ENCODE data around the gene CCDC69.
"Not testable (repeated sequence)": the region's sequence is repeated elsewhere in the genome, so short reads cannot be mapped to it uniquely, and the experiment has no call there.

The CCDC69 gene, protein sequence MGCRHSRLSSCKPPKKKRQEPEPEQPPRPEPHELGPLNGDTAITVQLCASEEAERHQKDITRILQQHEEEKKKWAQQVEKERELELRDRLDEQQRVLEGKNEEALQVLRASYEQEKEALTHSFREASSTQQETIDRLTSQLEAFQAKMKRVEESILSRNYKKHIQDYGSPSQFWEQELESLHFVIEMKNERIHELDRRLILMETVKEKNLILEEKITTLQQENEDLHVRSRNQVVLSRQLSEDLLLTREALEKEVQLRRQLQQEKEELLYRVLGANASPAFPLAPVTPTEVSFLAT

GRCh38 chr5:151223447-151224264 is at the start of gene CCDC69:
Gene CCDC69, minus strand, starts transcription at chr5:151224092. Its CDS starts 122 bp downstream, at chr5:151223970.
- peak; percentile 61 for DNase-seq

DNA sequence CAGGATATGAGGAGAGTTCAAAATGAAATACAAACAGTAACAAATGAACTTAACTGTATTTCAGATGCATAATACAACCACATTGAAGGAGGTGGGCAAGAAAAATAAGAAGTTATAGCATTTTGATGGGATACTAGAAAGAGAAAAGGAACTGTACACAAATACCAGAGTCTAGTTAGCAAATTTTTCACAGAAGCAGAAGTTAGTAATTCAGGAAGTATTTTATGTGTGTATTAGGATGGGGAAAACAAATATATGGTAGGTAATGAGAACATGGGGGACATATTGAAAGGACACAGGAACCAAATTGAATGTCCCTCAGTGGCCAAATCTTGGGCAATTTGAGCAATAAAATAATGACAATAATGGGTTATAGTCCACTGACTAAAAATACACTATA is 47.4 kb upstream of the CCDC69 start:
- no peak for DNase-seq

DNA sequence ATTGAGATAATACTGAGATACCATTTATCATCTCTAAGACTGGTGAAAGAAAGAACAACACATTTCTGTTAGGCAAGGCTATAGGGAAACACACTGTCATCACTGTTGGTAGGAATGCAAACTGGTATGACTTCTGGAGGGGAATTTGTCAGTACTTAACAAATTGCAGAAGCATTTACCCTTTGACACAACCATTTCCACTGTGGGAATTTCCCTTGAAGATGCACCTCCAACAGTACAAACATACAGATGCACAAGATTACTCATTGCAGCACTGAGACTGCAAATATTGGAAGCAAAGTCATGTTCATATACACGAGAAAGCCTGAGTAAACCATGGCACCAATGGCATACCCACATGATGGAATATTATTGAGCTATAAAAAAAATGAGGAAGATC is 46.7 kb upstream of the CCDC69 start:
- DNase-seq = peak; percentile 2

DNA sequence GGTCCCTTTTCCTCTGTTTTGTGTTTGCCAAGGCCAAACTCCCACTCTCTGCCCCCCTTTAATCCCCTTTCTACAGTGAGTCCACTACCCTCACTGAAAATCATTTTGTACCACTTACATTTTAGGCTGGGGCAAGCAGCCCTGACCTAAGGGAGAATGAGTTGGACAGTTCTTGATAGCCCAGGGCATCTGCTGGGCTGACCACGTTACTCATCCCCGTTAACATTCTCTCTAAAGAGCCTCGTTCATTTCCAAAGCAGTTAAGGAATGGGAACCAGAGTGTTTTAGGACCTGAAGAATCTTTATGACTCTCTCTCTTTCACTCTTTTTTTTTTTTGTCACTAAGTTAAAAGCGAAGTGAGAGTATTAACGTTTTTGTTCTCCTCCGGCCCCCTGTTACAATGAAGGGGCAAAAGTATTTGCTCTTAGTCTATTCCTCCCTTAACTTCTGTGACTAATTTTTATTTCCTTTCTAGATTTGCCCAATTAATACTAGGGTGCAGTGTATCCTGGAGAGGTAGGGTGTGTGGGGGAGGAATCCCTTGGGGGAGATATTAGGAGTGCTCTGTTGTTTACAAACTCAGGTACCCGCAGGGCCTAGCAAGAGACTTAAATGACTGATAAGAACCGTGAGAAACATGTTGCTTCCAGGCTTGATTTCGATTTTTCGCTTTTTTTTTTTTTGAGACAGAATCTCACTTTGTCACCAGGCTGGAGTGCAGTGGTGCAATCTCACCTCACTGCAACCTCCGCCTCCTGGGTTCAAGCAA is 43.8 kb upstream of the CCDC69 start:
- no peak for DNase-seq

GRCh38 chr5:151264113-151264512 is 40.2 kb upstream of the CCDC69 start:
- DNase-seq = no peak

GRCh38 chr5:151262532-151262931 is 38.6 kb upstream of the CCDC69 start:
- DNase-seq = no peak

GRCh38 chr5:151259931-151260330 is 36.0 kb upstream of the CCDC69 start:
- no peak for DNase-seq

- DNase-seq = no peak
Measured at GRCh38 chr5:151258816-151259215, 34.9 kb upstream of the CCDC69 start.

GRCh38 chr5:151258201-151258611 is 34.3 kb upstream of the CCDC69 start:
- peak; percentile 19 for DNase-seq

DNA sequence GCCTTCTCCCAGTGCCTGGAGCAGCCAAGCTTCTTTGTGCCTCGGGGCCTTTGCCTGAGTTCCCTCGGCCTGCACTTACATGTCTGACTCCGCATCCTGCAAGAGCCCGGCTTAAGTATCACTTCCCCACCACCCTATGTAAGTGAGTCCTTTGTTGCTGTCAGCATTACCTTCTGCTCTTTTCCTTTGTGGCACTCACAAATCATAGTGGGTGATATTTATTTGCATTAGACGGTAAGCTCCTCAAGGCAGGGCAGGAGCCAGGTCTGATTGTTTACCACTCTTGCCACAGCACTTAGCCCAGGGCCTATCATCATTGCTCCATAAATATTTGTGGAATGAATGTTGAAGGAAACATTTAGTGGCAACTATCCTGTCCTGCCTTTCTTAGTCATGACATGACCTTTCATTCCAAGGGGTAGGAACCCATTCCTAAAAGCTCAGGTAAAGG is 33.9 kb upstream of the CCDC69 start:
- DNase-seq = no peak

DNA sequence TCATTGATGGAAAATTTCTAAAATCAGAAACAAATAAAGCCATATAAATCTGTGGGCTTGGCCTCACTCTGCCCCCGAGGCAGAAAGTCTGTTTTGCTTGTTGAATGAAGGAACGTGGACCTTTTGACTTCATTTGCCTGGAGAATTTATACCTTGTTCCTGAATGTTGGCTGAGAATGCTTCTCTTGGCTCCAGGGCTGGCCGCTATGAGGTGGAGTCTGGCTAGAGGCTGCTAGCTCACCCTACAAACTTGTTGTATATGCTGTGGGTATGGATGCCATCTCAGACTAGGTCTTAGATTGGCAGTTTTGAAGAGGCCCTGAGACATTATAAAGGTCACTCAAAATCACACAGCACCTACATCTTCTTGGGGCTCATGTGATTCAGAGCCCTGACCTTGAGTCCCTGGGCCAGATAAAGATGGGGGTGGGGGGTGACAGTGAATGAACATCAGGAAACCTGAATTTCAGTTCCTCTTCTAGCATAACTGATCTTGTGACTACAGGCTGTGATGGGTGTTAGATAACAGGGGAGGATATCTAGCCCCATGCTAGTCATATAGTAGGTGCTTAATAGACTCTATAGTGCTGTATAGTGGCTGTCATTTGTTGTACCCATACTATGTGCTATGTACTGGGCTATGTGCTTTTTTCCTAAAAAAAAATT is 31.9 kb upstream of the CCDC69 start:
- no peak for DNase-seq

DNA sequence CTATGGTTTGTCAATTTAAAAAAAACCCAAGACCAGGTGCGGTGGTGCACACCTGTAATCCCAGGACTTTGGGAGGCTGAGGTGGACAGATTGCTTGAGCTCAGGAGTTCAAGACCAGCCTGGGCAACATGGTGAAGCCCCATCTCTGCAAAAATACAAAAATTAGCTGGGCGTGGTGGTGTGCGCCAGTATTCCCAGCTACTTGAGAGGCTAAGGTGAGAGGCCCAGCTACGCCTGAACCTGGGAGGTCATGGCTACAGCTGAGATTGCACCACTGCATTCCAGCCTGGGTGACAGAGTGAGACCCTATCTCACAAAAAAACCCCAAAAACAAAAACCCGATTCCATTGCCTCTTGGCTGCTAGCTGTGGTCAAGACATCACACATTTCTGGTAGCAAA is 31.1 kb upstream of the CCDC69 start:
- DNase-seq = not testable (repeated sequence)

DNA sequence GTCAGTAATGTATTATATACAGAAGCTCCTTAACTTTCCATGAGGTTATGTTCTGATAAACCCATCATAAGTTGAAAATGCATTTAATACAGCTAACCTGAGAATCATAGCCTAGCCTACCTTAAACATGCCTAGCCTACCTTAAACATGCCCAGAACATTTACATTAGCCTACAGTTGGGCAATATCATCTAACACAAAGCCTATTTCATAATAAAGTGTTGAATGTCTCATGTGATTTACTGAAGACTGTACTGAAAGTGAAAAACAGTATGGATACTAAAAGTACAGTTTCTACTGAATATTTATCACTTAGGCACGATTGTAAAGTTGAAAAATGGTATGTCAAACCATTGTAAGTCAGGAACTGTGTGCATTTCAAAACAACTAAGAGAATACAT is 30.7 kb upstream of the CCDC69 start:
- no peak for DNase-seq

DNA sequence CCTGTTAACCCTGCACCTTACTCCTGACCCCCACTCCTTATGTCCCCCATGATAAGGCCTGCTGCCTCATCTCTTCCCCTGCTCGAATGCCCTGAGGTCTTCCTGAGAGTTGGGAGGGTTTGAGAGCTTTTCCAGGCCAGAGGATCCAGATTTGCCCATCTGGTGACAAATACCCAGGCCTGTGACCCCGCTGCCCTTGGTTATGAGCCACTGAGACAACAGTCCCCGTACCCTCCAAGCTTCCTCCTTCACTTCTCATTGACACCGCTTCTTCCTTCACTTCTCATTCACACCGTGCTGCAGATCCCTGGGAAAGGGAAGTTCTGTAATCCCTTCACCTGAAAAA is 29.7 kb upstream of the CCDC69 start:
- DNase-seq = no peak

GRCh38 chr5:151252762-151253604 is 29.1 kb upstream of the CCDC69 start, which contains the start of gene GM2A:
Gene GM2A, plus strand, starts transcription at chr5:151253185. Its CDS starts 32 bp downstream, at chr5:151253217.
- peak; percentile 99 for DNase-seq

- DNase-seq = no peak
Measured at GRCh38 chr5:151251621-151252020, 27.7 kb upstream of the CCDC69 start.

GRCh38 chr5:151251001-151251551 is 27.2 kb upstream of the CCDC69 start:
- DNase-seq = peak; percentile 70

GRCh38 chr5:151250346-151251000 is 26.6 kb upstream of the CCDC69 start:
- DNase-seq = no peak

- DNase-seq = no peak
Measured at GRCh38 chr5:151249281-151249680, 25.4 kb upstream of the CCDC69 start.

- no peak for DNase-seq
Measured at GRCh38 chr5:151248651-151249050, 24.8 kb upstream of the CCDC69 start.

GRCh38 chr5:151245680-151246219 is 21.9 kb upstream of the CCDC69 start:
- DNase-seq = no peak

All from CD4-positive, alpha-beta T cell treated with Interleukin-17A for 1 hour (primary cell).